ENCODE results near the gene VPS25.
"Not testable (repeated sequence)": the region's sequence is repeated elsewhere in the genome, so short reads cannot be mapped to it uniquely, and the experiment has no call there.

The VPS25 gene

DNA sequence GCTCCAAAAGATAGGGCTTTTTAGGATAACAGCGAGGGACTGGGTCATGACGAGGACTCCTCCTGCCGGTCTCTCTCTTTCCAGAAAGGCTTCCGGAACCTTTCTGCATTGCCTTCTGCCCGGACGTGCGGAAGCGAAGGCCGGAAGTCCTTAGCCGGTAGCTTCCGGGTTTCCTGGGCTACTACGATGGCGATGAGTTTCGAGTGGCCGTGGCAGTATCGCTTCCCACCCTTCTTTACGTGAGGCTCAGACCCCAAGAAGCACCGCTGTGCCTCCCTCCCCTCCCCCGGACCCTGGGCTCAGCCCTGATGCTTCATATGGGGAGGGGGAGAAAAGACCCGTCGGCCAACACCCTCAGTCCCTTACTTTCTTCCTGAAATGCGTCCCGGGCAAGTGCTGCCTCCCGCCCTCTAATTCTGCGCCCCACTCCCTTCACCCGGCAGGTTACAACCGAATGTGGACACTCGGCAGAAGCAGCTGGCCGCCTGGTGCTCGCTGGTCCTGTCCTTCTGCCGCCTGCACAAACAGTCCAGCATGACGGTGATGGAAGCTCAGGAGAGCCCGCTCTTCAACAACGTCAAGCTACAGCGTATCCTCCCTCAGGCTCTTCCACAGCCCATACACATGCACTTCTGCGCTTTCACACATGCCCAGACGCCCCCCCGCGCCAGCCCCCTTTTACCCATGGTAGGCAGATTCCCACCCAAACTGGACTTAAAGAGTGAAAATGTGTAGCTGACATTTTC is at the start of gene VPS25:
VPS25 (plus strand) TSS at position 160 of the 746 bp plus-strand sequence; CDS start at position 187, 27 bp downstream.
- DNase-seq = peak; percentile 90

DNA sequence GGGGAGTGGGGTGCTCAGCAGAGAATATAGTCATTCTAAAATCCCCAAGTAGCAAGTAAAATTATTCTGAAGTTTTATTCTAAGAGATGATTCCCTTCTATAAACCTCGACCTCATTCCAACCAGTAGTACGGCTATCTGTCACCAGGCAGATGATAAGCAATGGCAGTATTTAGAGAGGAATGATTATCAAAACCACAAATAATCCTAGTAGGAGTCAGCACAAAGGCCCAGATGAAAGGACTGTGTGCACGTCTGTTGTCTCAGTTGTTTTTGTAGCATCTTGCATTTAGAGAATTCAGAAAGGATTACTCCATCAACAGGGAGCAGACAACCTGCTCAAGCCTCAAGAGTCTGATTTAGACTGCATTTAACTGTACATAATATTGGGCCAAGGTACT is 49.6 kb upstream of the VPS25 start:
- DNase-seq = no peak

DNA sequence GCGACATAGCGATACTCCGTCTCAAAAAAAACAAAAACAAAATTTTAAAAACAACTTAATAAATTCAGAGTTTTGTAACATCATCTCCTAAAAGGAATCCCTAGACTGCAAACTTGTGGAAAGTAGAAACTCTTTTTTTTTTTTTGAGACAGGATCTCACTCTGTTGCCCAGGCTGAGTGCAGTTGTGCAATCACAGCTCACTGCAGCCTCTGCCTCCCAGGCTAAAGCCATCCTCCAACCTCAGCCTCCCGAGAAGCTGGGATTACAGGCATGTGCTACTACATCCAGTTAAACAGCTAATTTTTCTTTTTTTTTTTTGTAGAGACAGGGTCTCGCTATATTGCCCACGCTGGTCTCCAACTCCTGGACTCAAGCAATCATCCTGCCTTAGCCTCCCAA is 48.1 kb upstream of the VPS25 start:
- DNase-seq = no peak

GRCh38 chr17:42740699-42741098 is 32.5 kb upstream of the VPS25 start:
- no peak for DNase-seq

- DNase-seq = not testable (repeated sequence)
Measured at GRCh38 chr17:42742916-42743315, 30.3 kb upstream of the VPS25 start.

GRCh38 chr17:42743595-42744282 is 29.5 kb upstream of the VPS25 start:
- DNase-seq = no peak

GRCh38 chr17:42744283-42744805 is 28.9 kb upstream of the VPS25 start:
- no peak for DNase-seq

DNA sequence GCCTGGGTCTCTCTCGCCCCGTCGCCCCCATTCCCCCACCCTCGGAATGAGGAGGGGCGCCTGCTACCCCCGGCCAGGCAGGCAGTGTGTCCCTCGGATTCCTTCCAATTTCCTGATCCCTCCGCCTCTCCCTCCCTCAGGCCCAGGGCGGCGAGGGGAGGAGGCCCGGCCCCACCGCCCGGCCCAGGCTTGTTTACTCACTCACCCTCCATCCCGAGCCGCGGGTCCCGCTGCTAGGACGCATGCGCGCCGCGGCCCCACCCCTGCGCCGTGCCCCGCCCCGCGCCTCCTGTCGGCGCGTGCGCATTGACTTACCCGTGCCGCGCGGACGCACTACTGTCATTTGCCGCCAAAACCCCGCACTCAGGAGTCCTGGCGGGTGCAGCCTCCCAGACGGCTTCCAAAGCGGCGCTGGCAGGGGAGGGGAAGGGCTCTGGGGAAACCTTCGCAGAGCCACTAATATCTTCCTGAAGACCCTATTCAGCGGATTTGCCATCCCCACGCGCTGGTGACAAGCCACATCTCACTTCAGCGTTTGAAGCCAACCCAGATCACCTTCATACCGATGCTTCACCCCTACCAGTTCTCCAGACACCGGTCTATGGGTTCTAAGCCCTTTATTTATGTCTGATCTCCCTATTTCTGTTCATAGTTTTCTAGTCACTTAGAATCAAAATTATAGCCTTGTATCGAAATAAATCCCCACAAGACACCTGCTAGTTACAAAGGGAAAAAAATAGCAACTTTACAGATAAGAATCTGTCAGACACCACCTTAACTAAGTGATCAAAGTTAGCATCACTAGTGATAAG is 28.2 kb upstream of the VPS25 start, which contains the start of gene EZH1:
EZH1 (minus strand) TSS at position 235 of the 812 bp plus-strand sequence. CDS start 16,099 bp downstream, outside the sequence.
- peak; percentile 98 for DNase-seq

DNA sequence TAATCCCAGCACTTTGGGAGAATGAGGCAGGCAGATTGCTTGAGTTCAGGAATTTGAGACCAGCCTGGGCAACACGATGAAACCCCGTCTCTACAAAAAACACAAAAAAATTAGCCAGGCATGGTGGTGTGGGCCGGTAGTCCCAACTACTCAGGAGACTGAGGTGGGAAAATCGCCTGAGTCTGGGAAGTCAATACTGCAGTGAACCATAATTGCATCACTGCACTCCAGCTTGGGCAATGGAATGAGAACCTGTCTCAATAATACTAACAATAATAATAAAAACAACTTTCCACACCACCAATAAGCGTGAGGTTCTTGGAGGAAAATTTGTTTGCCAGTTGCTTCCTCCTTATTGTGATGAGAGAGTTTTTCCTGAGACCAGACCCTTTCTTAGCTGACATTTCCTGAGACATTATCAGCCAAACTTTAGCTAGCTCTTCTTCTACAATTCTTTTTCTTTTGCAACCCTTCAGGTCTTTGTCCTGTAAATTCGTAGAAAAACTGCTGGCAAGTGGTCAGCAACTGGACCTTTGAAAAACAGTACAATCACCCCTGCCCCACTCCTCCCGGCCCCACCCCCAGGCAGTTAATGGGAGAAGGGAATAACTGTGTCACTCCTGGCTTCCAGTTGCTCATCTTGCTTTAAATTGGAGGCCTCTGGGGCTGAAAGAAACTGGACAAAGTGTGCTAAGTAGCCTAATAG is 24.9 kb upstream of the VPS25 start:
- DNase-seq = no peak

GRCh38 chr17:42748908-42749798 is 24.1 kb upstream of the VPS25 start:
- DNase-seq = peak; percentile 92

GRCh38 chr17:42750739-42751344 is 22.4 kb upstream of the VPS25 start:
- DNase-seq = peak; percentile 19

DNA sequence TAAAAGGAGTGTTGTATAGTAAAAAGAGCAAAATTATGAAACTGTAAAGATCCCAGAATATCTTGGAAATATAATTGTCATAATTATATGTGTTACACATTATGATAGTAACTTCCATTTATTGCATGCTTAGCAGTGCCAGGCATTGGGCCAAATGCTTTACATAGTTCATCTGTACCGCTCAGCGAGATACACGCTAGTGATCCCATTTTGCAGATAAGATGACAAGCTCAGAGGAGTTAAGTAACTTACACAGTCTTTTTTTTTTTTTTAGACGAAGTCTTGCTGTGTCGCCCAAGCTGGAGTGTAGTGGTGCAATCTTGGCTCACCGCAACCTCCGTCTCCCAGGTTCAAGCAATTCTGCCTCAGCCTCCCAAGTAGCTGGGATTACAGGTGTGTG is 21.6 kb upstream of the VPS25 start:
- DNase-seq = no peak

GRCh38 chr17:42754782-42755181 is 18.5 kb upstream of the VPS25 start:
- no peak for DNase-seq

DNA sequence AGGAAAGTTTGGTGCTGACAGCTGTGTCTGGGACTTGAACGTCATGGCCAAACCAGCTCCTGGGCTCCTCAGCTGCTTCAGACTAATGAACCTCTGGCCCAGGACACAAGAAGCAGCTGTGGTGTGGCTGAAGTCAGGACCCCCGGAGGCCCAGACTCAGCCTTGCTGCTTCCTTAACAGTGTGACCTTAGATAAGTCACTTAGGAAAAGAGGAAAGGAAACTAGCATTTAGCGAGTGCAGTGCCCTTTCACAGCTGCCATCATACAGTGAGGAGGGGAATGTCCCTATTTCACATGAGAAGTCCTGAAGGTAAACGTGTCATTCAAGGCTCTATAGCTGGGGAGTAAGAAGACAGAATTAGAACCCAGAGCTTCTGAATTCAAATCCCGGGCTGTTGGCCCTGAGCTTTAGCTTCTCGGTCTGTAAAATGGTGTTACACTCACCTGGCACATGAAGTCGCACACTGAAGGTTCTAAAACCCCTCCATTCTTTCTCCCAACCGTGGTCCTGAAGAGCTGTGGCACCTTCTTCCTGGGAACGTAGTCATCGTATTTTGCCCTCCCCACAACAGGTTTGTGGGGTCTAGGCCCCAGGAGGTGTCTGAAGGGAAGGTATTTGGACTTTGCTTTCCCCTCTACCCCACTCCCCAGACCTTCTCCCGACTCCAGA is 13.1 kb upstream of the VPS25 start:
- DNase-seq = no peak

GRCh38 chr17:42760652-42761581 is 12.3 kb upstream of the VPS25 start, which contains the start of gene RAMP2:
RAMP2 (plus strand) TSS chr17:42761227; CDS start chr17:42761262, 35 bp downstream.
- peak; percentile 79 for DNase-seq

GRCh38 chr17:42761638-42762037 is 11.6 kb upstream of the VPS25 start:
- no peak for DNase-seq

DNA sequence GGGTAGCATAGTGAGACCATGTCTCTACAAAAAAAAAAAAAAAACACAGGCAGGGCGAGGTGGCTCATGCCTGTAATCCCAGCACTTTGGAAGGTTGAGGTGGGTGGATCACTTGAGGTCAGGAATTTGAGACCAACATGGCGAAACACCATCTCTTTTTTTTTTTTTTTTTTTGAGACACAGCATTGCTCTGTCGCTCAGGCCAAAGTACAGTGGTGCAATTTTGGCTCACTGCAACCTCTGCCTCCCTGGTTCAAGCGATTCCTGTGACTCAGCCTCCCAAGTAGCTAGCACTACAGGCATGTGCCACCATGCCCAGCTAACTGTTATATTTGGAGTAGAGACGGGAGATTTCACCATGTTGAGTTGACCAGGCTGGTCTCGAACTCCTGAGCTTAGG is 7.1 kb upstream of the VPS25 start:
- no peak for DNase-seq

GRCh38 chr17:42767512-42767911 is 5.7 kb upstream of the VPS25 start:
- DNase-seq = no peak

DNA sequence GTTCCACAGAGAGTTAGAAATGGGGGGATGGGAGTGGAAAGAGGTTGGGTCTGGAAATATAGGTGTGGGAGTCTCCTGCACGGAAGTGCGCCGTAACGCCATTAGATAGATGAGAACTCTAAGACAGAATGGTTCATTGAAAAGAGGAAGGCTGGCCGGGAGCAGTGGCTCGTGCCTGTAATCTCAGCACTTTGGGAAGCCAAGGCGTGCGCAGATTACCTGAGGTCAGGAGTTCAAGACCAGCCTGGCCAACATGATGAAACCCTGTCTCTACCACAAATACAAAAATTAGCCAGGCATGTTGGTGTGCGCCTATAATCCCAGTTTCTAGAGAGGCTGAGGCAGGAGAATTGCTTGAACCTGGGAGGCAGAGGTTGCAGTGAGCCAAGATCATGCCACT is 5.2 kb upstream of the VPS25 start:
- DNase-seq = not testable (repeated sequence)

All from eye (tissue), 1 donor.